ENCODE measurements around the gene ESPL1. TPM values are rescaled to one million over a fixed set of nuclear protein-coding genes. Genes with fewer than 3 reads are reported as not detected.

The ESPL1 gene
- total and polyA plus RNA-seq, 2 donors (not counting 3 experiments of a cell fraction or from before 2014, with no cell fraction given) = 16.2 to 42.7 TPM

DNA sequence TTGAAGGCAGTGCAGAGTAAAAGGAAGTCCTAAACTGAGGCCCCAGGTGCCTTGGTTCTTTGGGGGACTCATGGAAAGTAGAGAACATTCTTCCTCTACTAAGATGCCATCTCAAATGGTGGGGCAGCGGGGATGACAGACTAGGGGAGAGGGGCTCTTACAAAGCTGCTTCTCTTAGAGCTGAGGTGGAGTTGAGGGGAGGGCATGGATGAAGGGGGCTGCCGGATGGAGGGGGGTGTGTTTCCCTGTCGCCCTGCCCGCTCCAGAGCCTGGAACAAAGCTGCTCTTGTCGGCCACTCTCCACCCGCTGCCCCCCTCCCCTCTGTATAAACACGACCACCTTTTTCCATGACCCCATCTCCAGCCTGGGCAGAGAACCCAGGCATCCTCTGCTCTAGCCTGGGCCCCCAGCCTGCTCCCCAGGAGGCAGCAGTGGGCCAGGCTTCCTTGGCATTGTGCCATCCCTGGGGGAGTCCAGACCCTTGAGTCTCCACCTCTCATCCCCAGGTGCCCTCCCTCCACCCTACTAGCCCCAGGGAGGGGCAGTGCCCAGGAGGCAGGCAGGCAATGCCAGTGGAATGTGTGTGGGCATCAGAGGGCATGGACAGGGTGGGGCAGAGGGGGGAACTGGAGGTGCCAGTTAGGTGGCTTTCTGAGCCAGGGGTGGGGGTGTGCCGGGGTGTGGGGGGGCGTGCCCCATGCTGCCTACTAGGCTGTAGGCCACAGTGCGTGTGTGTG, 37.8 kb upstream of the ESPL1 start:
- dilution Hi-C loops (cut with MboI; ENCODE audit: extremely low pct_ligation_motif_present, low sequenced_read_pairs) (no loop called here), intact Hi-C loops (cut with micrococcal nuclease) (no loop called here)
- Histone ChIP-seq H3K79me2 (ENCODE audit: control insufficient read depth, insufficient read depth, low read length) (no peaks in the 10 kb centered on the region), H3K4me1 (ENCODE audit: control insufficient read depth, extremely low read depth, insufficient read depth, low read length) (no peaks in the 10 kb centered on the region), H3K9ac (replicated peaks; ENCODE audit: extremely low read depth, insufficient read depth, low read length) (no peak overlapping the region), H3K27ac (ENCODE audit: insufficient read depth, low read depth, low read length) (no peak overlapping the region), H2AFZ (ENCODE audit: low read depth, low read length) (no peak overlapping the region), H3K4me3 (replicated peaks in 1 of 3; ENCODE audit: insufficient read depth in 1 of 3, low read depth in 1 of 3, low read length in 3 of 3) (no peak overlapping the region), H3K36me3 (ENCODE audit: control insufficient read depth in 2 of 2, extremely low read depth in 1 of 2, insufficient read depth in 2 of 2, low read length in 2 of 2) (no peaks in the 10 kb centered on the region), H4K20me1 (replicated peaks; ENCODE audit: control insufficient read depth, extremely low read depth, insufficient read depth, low read length) (no peaks in the 10 kb centered on the region), H3K4me2 (ENCODE audit: insufficient read depth, low read length) (no peak overlapping the region), H3K27me3 (ENCODE audit: control insufficient read depth in 2 of 2, insufficient read depth in 2 of 2, low read length in 2 of 2) (peaks cover 10 to 11% of the 10 kb centered on the region in 2 experiments), H3K9me1 (replicated peaks; ENCODE audit: control insufficient read depth, extremely low read depth, insufficient read depth, low read length) (no peaks in the 10 kb centered on the region), H3K9me3 (replicated peaks; ENCODE audit: control insufficient read depth, insufficient read depth, low read length) (no peaks in the 10 kb centered on the region)
- ChIA-PET POLR2A (no interaction called here), CTCF (interaction anchor here (2.0 kb wide), 1 partner anchor 9 kb away, joined by 4 read pairs; no protein-coding TSS in a partner anchor)
- no TSS peak for BruUV-seq (replicated peaks)
- no peak for DNase-seq (ENCODE audit: low read depth, low spot score)
- FAIRE-seq = no peak
- TF ChIP-seq MYC (IDR thresholded peaks at IDR 0.05; ENCODE audit: low read depth, low read length) (no peak), EZH2 (IDR thresholded peaks at IDR 0.05; ENCODE audit: borderline replicate concordance, low read depth, low read length, severe bottlenecking) (no peak), JUN (IDR thresholded peaks at IDR 0.05; ENCODE audit: borderline replicate concordance, insufficient read depth, insufficient read length, low read depth) (no peak), CTCF (IDR thresholded peaks at IDR 0.05; ENCODE audit: extremely low read depth in 1 of 2, insufficient read depth in 1 of 2, low read depth in 1 of 2, low read length in 2 of 2) (no peak), POLR2AphosphoS5 (IDR thresholded peaks at IDR 0.05; ENCODE audit: insufficient read depth, low read depth, low read length) (no peak), GATA2 (IDR thresholded peaks at IDR 0.05; ENCODE audit: insufficient read depth, insufficient read length, low read depth, low read length) (no peak), MAX (IDR thresholded peaks at IDR 0.05; ENCODE audit: insufficient read depth, insufficient read length) (no peak)
